Large intestine (tissue), 3 donors: Measurements from ENCODE around the gene PTGDS. TPM values are rescaled to one million over a fixed set of nuclear protein-coding genes. Genes with fewer than 3 reads are reported as not detected.

Experiments
- DNase-seq, 2 donors: peaks; one replicate each; pipeline versions ENCODE4 v3.0.0 to v3.0.0-alpha.2; 2013
- H3K27ac ChIP-seq: one replicate; pipeline ENCODE4 v1.5.1; 2013; ENCODE audit warnings: low read length
- H3K27me3 ChIP-seq: 2 replicates; pipeline ENCODE4 v1.6.1; 2013; ENCODE audit warnings: low read length; ENCODE audit not compliant: control insufficient read depth, insufficient read depth
- H3K36me3 ChIP-seq: 2 replicates; pipeline ENCODE4 v1.6.1; 2013; ENCODE audit warnings: low read length; ENCODE audit not compliant: control insufficient read depth, insufficient read depth
- H3K4me1 ChIP-seq: one replicate; pipeline ENCODE4 v1.6.1; 2013; ENCODE audit warnings: low read length; ENCODE audit not compliant: control insufficient read depth, insufficient read depth
- H3K4me3 ChIP-seq: one replicate; pipeline ENCODE4 v1.5.1; 2013; ENCODE audit warnings: low read length
- H3K9me3 ChIP-seq: one replicate; pipeline ENCODE4 v1.6.1; 2013; ENCODE audit warnings: mild to moderate bottlenecking, low read depth, low read length, moderate library complexity; ENCODE audit not compliant: control insufficient read depth
- WGBS: methylation state at CpG from one replicate; pipeline ENCODE4 v1.1.5; 2013; ENCODE audit warnings: low lambda C conversion rate; ENCODE audit not compliant: insufficient coverage; 5-methylcytosine and 5-hydroxymethylcytosine counted together
- polyA plus RNA-seq: library from polyadenylated mRNA; unstranded; fragments of 120-200 nt; gene quantifications from one replicate; pipeline ENCODE4 v1.2.1, GENCODE V29; 2013

PTGDS gene
- polyA plus RNA-seq, 1 donor: 4.6 TPM

DNA sequence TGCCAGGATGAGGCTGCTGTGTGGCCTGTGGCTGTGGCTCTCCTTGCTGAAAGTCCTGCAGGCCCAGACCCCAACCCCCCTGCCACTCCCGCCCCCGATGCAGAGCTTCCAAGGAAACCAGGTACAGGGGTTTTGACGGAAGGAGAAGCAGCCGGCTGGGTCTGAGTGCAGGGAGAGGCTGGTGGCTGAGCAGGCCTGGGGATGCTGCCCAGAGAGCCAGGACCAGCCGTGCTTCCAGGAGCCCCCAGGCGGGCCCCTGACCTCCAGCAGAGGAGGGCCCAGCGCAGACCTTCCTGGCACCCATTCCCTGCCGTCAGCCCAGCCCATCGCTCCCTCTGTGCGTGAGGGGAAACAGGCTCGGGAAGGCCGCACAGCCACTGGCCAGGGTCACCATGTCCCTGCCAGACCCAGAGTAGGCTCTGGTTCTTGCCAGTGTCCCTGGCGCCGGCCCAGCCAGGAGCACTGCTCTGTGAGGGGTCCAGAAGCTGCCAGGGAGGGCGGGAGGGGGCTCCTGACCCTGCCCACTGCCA is 24.9 kb upstream of the PTGDS start:
- no CpG with 5 or more reads among the region's 15 CpGs for WGBS
- Histone ChIP-seq H3K4me1 (peaks cover 36% of the 10 kb centered on the region), H3K27ac (peak overlapping the region; percentile 99), H3K9me3 (peaks cover 5% of the 10 kb centered on the region), H3K27me3 (no peaks in the 10 kb centered on the region), H3K36me3 (peaks cover 6% of the 10 kb centered on the region), H3K4me3 (no peak overlapping the region)
- DNase-seq: no peak

DNA sequence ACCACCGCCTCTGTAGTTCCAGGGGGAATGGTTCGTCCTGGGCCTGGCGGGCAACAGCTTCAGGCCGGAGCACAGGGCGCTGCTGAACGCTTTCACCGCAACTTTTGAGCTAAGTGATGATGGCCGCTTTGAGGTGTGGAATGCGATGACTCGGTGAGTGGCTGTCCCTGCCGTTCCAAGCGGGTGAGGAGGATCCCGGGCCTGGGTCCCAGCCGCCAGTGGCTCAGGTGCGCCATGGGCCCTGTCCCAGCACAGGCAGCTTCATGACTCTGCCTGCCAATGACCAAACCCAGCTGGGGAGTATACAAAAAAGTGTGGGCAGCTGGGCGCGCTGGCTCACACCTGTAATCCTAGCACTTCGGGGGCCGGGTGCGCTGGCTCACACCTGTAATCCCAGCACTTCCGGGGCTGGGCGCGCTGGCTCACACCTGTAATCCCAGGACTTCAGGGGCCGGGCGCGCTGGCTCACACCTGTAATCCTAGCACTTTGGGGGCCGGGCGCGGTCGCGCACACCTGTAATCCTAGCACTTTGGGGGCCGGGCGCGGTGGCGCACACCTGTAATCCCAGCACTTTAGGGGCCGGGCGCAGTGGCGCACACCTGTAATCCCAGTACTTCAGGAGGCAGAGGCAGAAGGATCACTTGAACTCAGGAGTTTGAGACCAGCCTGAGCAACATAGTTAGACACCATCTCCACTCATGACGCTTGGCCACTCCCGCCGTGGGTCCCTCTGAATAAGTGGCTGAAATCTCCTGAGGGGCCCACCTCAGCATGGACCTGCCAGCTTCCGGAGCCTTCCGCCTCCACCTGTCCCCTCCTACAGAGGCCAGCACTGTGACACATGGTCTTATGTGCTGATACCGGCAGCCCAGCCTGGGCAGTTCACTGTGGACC is 24.2 kb upstream of the PTGDS start:
- Histone ChIP-seq H3K27ac (no peak overlapping the region), H3K4me1 (peaks cover 29% of the 10 kb centered on the region), H3K27me3 (no peaks in the 10 kb centered on the region), H3K36me3 (peaks cover 6% of the 10 kb centered on the region), H3K9me3 (peaks cover 5% of the 10 kb centered on the region), H3K4me3 (no peak overlapping the region)
- no CpG with 5 or more reads among the region's 44 CpGs for WGBS
- no peak for DNase-seq

- WGBS: no CpG with 5 or more reads among the region's 19 CpGs
- peaks cover 6% of the 10 kb centered on the region for H3K36me3 ChIP-seq
- H3K27me3 ChIP-seq: no peaks in the 10 kb centered on the region
- H3K4me1 ChIP-seq: peaks cover 26% of the 10 kb centered on the region
- peaks cover 5% of the 10 kb centered on the region for H3K9me3 ChIP-seq
- no peak for DNase-seq
- no peak overlapping the region for H3K27ac ChIP-seq
- H3K4me3 ChIP-seq: no peak overlapping the region
Observed at GRCh38 chr9:136953771-136954269, 23.5 kb upstream of the PTGDS start.

DNA sequence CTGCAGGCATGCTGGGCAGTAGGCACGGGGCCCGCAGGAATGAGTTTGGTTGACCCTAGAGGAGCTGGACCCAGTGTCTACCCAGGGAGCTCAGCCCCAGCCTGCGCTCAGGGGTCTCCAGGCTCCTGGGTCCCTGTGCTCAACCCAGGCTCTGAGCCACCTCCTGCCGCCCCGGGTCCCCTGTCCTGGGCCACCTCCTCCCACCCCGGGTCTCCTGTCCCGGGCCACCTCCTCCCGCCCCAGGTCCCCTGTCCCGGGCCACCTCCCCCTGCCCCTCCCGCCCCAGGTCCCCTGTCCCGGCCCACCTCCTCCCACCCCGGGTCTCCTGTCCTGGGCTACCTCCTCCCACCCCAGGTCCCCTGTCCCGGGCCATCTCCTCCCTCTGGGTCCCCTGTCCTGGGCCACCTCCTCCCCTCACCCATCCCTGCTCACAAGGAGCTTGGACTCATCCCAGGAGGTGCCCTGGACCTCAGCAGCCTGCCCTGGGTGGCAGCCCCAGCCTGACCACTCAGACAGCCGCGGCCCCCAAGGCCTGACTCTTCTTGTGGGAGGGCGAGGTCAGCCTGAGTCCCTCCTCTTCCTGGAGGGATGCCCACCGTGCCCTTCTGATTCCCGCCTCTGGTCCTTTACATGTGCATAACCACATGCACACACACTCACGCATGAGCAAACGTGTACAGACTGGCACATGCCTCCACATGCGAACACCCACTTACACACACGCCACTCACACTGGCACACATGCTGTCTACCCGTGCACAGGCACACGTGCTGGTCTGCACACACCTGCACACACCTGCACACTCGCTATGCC is 22.8 kb upstream of the PTGDS start:
- Histone ChIP-seq H3K4me3 (no peak overlapping the region), H3K27ac (no peak overlapping the region), H3K4me1 (peaks cover 22% of the 10 kb centered on the region), H3K36me3 (peaks cover 6% of the 10 kb centered on the region), H3K27me3 (no peaks in the 10 kb centered on the region), H3K9me3 (peaks cover 5% of the 10 kb centered on the region)
- no CpG with 5 or more reads among the region's 25 CpGs for WGBS
- no peak for DNase-seq

DNA sequence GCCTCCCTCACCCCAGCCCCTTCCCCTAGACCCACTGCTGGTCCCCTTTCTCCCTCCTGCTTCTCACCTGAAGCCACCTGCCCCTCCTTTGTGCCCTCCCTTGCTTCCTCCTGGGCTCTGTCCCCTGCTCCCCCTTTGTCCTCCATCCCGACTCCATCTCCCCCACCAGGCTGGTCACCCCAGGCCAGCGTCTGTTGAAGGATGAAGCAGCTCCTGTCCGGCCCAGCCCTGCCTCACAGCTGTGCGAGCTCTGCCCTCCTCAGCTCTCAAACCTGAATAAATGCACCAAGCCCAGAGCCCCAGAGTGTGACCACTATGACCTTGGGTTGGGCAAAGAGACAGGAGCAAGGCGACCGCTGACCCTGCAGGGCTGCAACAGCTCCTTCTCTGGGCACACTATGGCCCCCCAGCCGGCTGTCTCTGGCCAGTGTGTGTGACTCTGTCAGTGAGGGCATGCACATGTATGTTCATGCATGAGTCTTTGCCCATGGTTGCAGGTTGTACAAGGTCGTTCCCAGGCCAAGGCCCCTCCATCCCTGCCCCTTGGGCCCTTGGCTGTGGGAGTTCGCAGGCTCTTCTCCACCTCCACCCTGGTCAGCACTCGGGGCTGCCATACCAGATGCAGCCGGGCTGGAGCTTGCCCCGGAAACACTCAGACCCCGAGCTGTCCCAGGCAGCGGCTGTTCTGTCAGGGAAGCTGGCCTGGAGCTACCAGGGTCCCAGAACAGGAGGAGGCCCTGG is 21.9 kb upstream of the PTGDS start:
- WGBS: no CpG with 5 or more reads among the region's 14 CpGs
- Histone ChIP-seq H3K4me1 (peaks cover 21% of the 10 kb centered on the region), H3K9me3 (peaks cover 5% of the 10 kb centered on the region), H3K27me3 (no peaks in the 10 kb centered on the region), H3K27ac (no peak overlapping the region), H3K4me3 (no peak overlapping the region), H3K36me3 (peaks cover 6% of the 10 kb centered on the region)
- no peak for DNase-seq

- no peak overlapping the region for H3K27ac ChIP-seq
- no peaks in the 10 kb centered on the region for H3K27me3 ChIP-seq
- peaks cover 6% of the 10 kb centered on the region for H3K36me3 ChIP-seq
- no peak for DNase-seq
- no peak overlapping the region for H3K4me3 ChIP-seq
- peaks cover 16% of the 10 kb centered on the region for H3K4me1 ChIP-seq
- peaks cover 5% of the 10 kb centered on the region for H3K9me3 ChIP-seq
- no CpG with 5 or more reads among the region's 9 CpGs for WGBS
Observed at GRCh38 chr9:136955943-136956335, 21.4 kb upstream of the PTGDS start.

- peaks cover 6% of the 10 kb centered on the region for H3K36me3 ChIP-seq
- peaks cover 9% of the 10 kb centered on the region for H3K4me1 ChIP-seq
- H3K9me3 ChIP-seq: peaks cover 5% of the 10 kb centered on the region
- WGBS: 95% methylated on average over 3 of the region's 4 CpGs
- no peaks in the 10 kb centered on the region for H3K27me3 ChIP-seq
- no peak overlapping the region for H3K27ac ChIP-seq
- no peak for DNase-seq
- H3K4me3 ChIP-seq: no peak overlapping the region
Observed at GRCh38 chr9:136956604-136957003, 20.7 kb upstream of the PTGDS start.

DNA sequence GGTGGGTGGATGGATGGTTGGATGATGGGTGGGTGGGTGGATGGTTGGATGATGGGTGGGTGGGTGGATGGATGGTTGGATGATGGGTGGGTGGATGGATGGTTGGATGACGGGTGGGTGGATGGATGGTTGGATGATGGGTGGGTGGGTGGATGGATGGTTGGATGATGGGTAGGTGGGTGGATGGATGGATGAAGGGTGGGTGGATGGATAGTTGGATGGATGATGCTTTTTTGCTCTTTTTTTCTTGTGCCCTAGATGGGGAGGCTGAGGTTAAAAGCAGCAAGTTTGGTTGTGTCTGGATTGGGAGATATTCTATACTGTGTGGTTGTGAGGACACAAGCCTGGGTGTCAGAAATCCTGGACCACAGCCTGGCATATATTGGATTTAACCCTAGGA is 19.8 kb upstream of the PTGDS start:
- no peak for DNase-seq
- WGBS: no CpG with 5 or more reads among the region's 1 CpG
- Histone ChIP-seq H3K4me1 (peaks cover under 1% of the 10 kb centered on the region), H3K4me3 (no peak overlapping the region), H3K9me3 (peaks cover 5% of the 10 kb centered on the region), H3K27ac (no peak overlapping the region), H3K36me3 (peaks cover 6% of the 10 kb centered on the region), H3K27me3 (no peaks in the 10 kb centered on the region)

DNA sequence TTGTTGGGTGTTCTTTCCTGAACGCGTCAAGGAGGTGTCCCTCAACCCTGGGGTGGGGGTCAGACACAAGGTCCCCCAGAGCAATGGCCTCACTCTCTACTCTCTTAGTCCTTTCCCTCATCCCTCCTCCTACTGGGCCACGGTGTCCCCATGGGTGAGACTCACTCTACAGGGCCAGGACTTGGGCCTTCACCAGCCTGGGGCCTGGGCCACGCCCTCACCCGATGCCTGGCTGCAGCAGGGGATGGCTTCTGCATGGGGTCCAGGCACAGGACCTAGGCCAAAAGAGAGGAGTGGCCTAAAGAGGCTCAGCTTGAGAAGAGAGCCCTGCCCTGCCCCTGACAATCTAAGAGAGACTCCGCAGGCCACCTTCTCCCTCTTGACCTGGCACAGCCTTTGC is 19.4 kb upstream of the PTGDS start:
- no peaks in the 10 kb centered on the region for H3K4me1 ChIP-seq
- DNase-seq: no peak
- H3K27ac ChIP-seq: no peak overlapping the region
- peaks cover 5% of the 10 kb centered on the region for H3K9me3 ChIP-seq
- H3K36me3 ChIP-seq: peaks cover 6% of the 10 kb centered on the region
- H3K4me3 ChIP-seq: no peak overlapping the region
- peaks cover 4% of the 10 kb centered on the region for H3K27me3 ChIP-seq
- no CpG with 5 or more reads among the region's 6 CpGs for WGBS

GRCh38 chr9:136958473-136958872 is 18.8 kb upstream of the PTGDS start:
- no peak overlapping the region for H3K4me3 ChIP-seq
- H3K9me3 ChIP-seq: peaks cover 5% of the 10 kb centered on the region
- H3K4me1 ChIP-seq: no peaks in the 10 kb centered on the region
- peaks cover 4% of the 10 kb centered on the region for H3K36me3 ChIP-seq
- no peak overlapping the region for H3K27ac ChIP-seq
- DNase-seq: no peak
- WGBS: no CpG with 5 or more reads among the region's 7 CpGs
- H3K27me3 ChIP-seq: peaks cover 5% of the 10 kb centered on the region
